CD4-positive, alpha-beta T cell (primary cell): Measurements from ENCODE around the gene RSPO3. TPM values are rescaled to one million over a fixed set of nuclear protein-coding genes. Genes with fewer than 3 reads are reported as not detected.

Experiments
- ATAC-seq: fragments of 200-7000 bp; cut with Tn5 transposase; one replicate; pipeline ENCODE4 v1.10.0; 2022; ENCODE audit warnings: mild to moderate bottlenecking; ENCODE audit not compliant: poor library complexity
- CTCF ChIA-PET: fragments of 350-600 bp; sonication (Branson Sonifier 250); formaldehyde crosslinking; loops from one replicate; lab custom pipeline; 2021; ENCODE audit warnings: antibody characterized with exemption, inconsistent platforms; lab: Charles Lee
- POLR2A ChIA-PET: fragments of 350-600 bp; sonication (Branson Sonifier 250); formaldehyde crosslinking; loops from one replicate; lab custom pipeline; 2021; ENCODE audit warnings: antibody characterized with exemption, inconsistent platforms; lab: Charles Lee
- DNase-seq, 14 experiments: peaks; one replicate each; pipeline ENCODE4 v3.0.0-alpha.2; 2013 to 2020; ENCODE audit warnings: mixed read lengths in 2 of 14
- H3K27ac ChIP-seq, 2 donors: one replicate each; pipeline versions ENCODE4 v1.5.1 to v1.7.0; 2013; ENCODE audit warnings: low read length in 2 of 2, low read depth in 1 of 2, mild to moderate bottlenecking in 1 of 2
- H3K27me3 ChIP-seq, 2 experiments: 1 replicate in 1 of 2; 2 replicates in 1 of 2; pipeline versions ENCODE4 v1.6.1 to v1.7.0; 2013; ENCODE audit warnings: low read length in 2 of 2, control low read depth in 1 of 2, mild to moderate bottlenecking in 1 of 2, moderate library complexity in 1 of 2; ENCODE audit not compliant: insufficient read depth in 2 of 2, control insufficient read depth in 1 of 2
- H3K36me3 ChIP-seq: one replicate; pipeline ENCODE4 v1.6.1; 2013; ENCODE audit warnings: low read length, control low read depth; ENCODE audit not compliant: insufficient read depth
- H3K4me1 ChIP-seq: one replicate; pipeline ENCODE4 v1.6.1; 2013; ENCODE audit warnings: low read length, control low read depth; ENCODE audit not compliant: insufficient read depth
- H3K4me3 ChIP-seq: one replicate; pipeline ENCODE4 v1.5.1; 2013; ENCODE audit warnings: mild to moderate bottlenecking, low read length, moderate library complexity
- H3K9me3 ChIP-seq, 2 experiments: 1 replicate in 1 of 2; 2 replicates in 1 of 2; pipeline versions ENCODE4 v1.6.1 to v1.7.0; 2013; ENCODE audit warnings: low read length in 2 of 2, mild to moderate bottlenecking in 2 of 2, control low read depth in 1 of 2, moderate library complexity in 1 of 2; ENCODE audit not compliant: control insufficient read depth in 1 of 2, insufficient read depth in 1 of 2
- H3K27ac Mint-ChIP-seq: one replicate; pipeline ENCODE4 v1.8.0; 2020; ENCODE audit warnings: mixed read lengths
- H3K27me3 Mint-ChIP-seq: one replicate; pipeline ENCODE4 v1.8.0; 2021; ENCODE audit warnings: mixed read lengths
- H3K36me3 Mint-ChIP-seq: one replicate; pipeline ENCODE4 v1.8.0; 2021; ENCODE audit warnings: low read depth, mixed read lengths
- H3K4me1 Mint-ChIP-seq: one replicate; pipeline ENCODE4 v1.8.0; 2021; ENCODE audit warnings: low read depth, mixed read lengths
- H3K4me3 Mint-ChIP-seq: one replicate; pipeline ENCODE4 v1.8.0; 2020; ENCODE audit warnings: mild to moderate bottlenecking, mixed read lengths
- H3K9me3 Mint-ChIP-seq: one replicate; pipeline ENCODE4 v1.8.0; 2020; ENCODE audit warnings: mixed read lengths
- CTCF ChIP-seq: fragments of 200-600 bp; IDR thresholded peaks from one replicate; pipeline ENCODE4 v1.8.0; 2022; ENCODE audit warnings: antibody characterized with exemption, mild to moderate bottlenecking
- intact Hi-C, 2 experiments: fragments of 100-400 bp; cut with DNase I in 1 of 2; cut with micrococcal nuclease in 1 of 2; formaldehyde crosslinking; loops; one replicate each; pipeline versions ENCODE4 v1.15.1 to v1.9.0; 2023 to 2025; cut with DNase I, micrococcal nuclease
- total RNA-seq, 174 experiments: library from RNA in 2 of 174; stranded (reverse) in 2 of 174; gene quantifications; one replicate each; pipeline ENCODE4 v1.2.3 and lab custom pipeline; 2021 to 2026

Gene RSPO3
- total RNA-seq, 2 experiments from 2014 or later = not detected

GRCh38 chr6:127205036-127205435 is 86.6 kb downstream of the RSPO3 start:
- no peaks in the 10 kb centered on the region for H3K36me3 Mint-ChIP-seq
- POLR2A ChIA-PET = no interaction called here
- H3K9me3 Mint-ChIP-seq = no peaks in the 10 kb centered on the region
- peaks cover 44% of the 10 kb centered on the region for H3K27me3 Mint-ChIP-seq
- no peak for TF ChIP-seq CTCF
- ATAC-seq (no peak), DNase-seq (no peak)
- Histone ChIP-seq H3K4me3 (no peak overlapping the region), H3K27ac (no peak overlapping the region), H3K4me1 (no peaks in the 10 kb centered on the region), H3K27me3 (peaks cover 0 to 25% of the 10 kb centered on the region in 2 experiments), H3K9me3 (no peaks in the 10 kb centered on the region), H3K36me3 (no peaks in the 10 kb centered on the region)
- CTCF ChIA-PET = interaction anchor here (0.5 kb wide), 1 partner anchor 1438 kb away, joined by 3 read pairs; no protein-coding TSS in a partner anchor
- H3K27ac Mint-ChIP-seq = no peak overlapping the region
- H3K4me3 Mint-ChIP-seq = no peak overlapping the region
- no peaks in the 10 kb centered on the region for H3K4me1 Mint-ChIP-seq
- intact Hi-C loops = no loop called here

GRCh38 chr6:127206531-127207095 is 88.1 kb downstream of the RSPO3 start:
- Mint-ChIP-seq H3K4me3 (no peak overlapping the region), H3K36me3 (no peaks in the 10 kb centered on the region), H3K27ac (no peak overlapping the region), H3K4me1 (no peaks in the 10 kb centered on the region), H3K27me3 (peaks cover 46% of the 10 kb centered on the region), H3K9me3 (no peaks in the 10 kb centered on the region)
- no peaks in the 10 kb centered on the region for H3K9me3 ChIP-seq
- H3K4me1 ChIP-seq = no peaks in the 10 kb centered on the region
- ATAC-seq (no peak), DNase-seq (no peak)
- no peak overlapping the region for H3K27ac ChIP-seq
- intact Hi-C loops = no loop called here
- no peak for TF ChIP-seq CTCF
- POLR2A ChIA-PET = no interaction called here
- peaks cover 8 to 37% of the 10 kb centered on the region in 2 experiments for H3K27me3 ChIP-seq
- H3K4me3 ChIP-seq = no peak overlapping the region
- H3K36me3 ChIP-seq = no peaks in the 10 kb centered on the region
- CTCF ChIA-PET = no interaction called here

- H3K9me3 Mint-ChIP-seq = no peaks in the 10 kb centered on the region
- no peak overlapping the region for H3K27ac Mint-ChIP-seq
- Histone ChIP-seq H3K27me3 (peaks cover 8 to 34% of the 10 kb centered on the region in 2 experiments), H3K27ac (no peak overlapping the region), H3K9me3 (no peaks in the 10 kb centered on the region), H3K4me1 (no peaks in the 10 kb centered on the region), H3K4me3 (no peak overlapping the region), H3K36me3 (no peaks in the 10 kb centered on the region)
- H3K4me1 Mint-ChIP-seq = no peaks in the 10 kb centered on the region
- CTCF ChIA-PET = no interaction called here
- ATAC-seq (no peak), DNase-seq (no peak)
- H3K36me3 Mint-ChIP-seq = no peaks in the 10 kb centered on the region
- no peak for TF ChIP-seq CTCF
- POLR2A ChIA-PET = no interaction called here
- H3K4me3 Mint-ChIP-seq = no peak overlapping the region
- H3K27me3 Mint-ChIP-seq = peaks cover 50% of the 10 kb centered on the region
- intact Hi-C loops = no loop called here
Measured at GRCh38 chr6:127207591-127208120, 89.2 kb downstream of the RSPO3 start.
